ENCODE results near the gene SLC25A5.

GRCh38 chrX:119488749-119489148 lies 20.5 kb downstream of the SLC25A5 start:
- TF ChIP-seq POLR2AphosphoS5 (IDR thresholded peaks at IDR 0.05): no peak
- TF ChIP-seq CTCF (IDR thresholded peaks at IDR 0.05): peak; percentile 54 to 74 (median 61)
